Endodermal cell (in vitro differentiated cells): ENCODE data around the gene FAM210B. TPM values are rescaled to one million over a fixed set of nuclear protein-coding genes. Genes with fewer than 3 reads are reported as not detected.

Source experiments
- DNase-seq: peaks from one replicate; pipeline ENCODE4 v3.0.0-alpha.2; 2017
- H3K27ac ChIP-seq: 2 replicates; pipeline ENCODE4 v1.5.1; 2013; ENCODE audit warnings: mild to moderate bottlenecking, low read depth, low read length, moderate library complexity
- H3K27me3 ChIP-seq: 2 replicates; pipeline ENCODE4 v1.6.1; 2013; ENCODE audit warnings: mild to moderate bottlenecking, low read length, moderate library complexity; ENCODE audit not compliant: insufficient read depth, control insufficient read depth, poor library complexity, severe bottlenecking
- H3K36me3 ChIP-seq: 2 replicates; pipeline ENCODE4 v1.7.0; 2013; ENCODE audit warnings: mild to moderate bottlenecking, low read length, moderate library complexity; ENCODE audit not compliant: control insufficient read depth, insufficient read depth
- H3K4me1 ChIP-seq: one replicate; pipeline ENCODE4 v1.7.0; 2013; ENCODE audit warnings: low read length; ENCODE audit not compliant: control insufficient read depth, insufficient read depth
- H3K4me3 ChIP-seq: 2 replicates; pipeline ENCODE4 v1.5.1; 2013; ENCODE audit warnings: mild to moderate bottlenecking, low read length, moderate library complexity
- H3K9ac ChIP-seq: 2 replicates; pipeline ENCODE4 v1.6.1; 2013; ENCODE audit warnings: mild to moderate bottlenecking, low read length, moderate library complexity; ENCODE audit not compliant: poor library complexity, severe bottlenecking; ENCODE audit errors: extremely low read depth
- H3K9me3 ChIP-seq: 2 replicates; pipeline ENCODE4 v1.6.1; 2013; ENCODE audit warnings: mild to moderate bottlenecking, low read length, moderate library complexity; ENCODE audit not compliant: control insufficient read depth
- H3K27ac Mint-ChIP-seq: 2 replicates; pipeline ENCODE4 v1.8.0; 2020; ENCODE audit warnings: mixed read lengths
- H3K27me3 Mint-ChIP-seq: 2 replicates; pipeline ENCODE4 v1.8.0; 2021; ENCODE audit warnings: mild to moderate bottlenecking, mixed read lengths; ENCODE audit not compliant: insufficient read depth
- H3K36me3 Mint-ChIP-seq: 2 replicates; pipeline ENCODE4 v1.8.0; 2020; ENCODE audit warnings: low read depth, mixed read lengths
- H3K4me1 Mint-ChIP-seq: 2 replicates; pipeline ENCODE4 v1.8.0; 2020; ENCODE audit warnings: mixed read lengths
- H3K4me3 Mint-ChIP-seq: 2 replicates; pipeline ENCODE4 v1.8.0; 2020; ENCODE audit warnings: mild to moderate bottlenecking, moderate library complexity, mixed read lengths
- H3K9me3 Mint-ChIP-seq: 2 replicates; pipeline ENCODE4 v1.8.0; 2020; ENCODE audit warnings: mild to moderate bottlenecking, mixed read lengths
- CTCF ChIP-seq: fragments of 200-600 bp; sonication (generic); conservative IDR thresholded peaks from 2 replicates; pipeline ENCODE4 v1.5.0; 2021; ENCODE audit warnings: antibody characterized with exemption, mild to moderate bottlenecking
- WGBS, 2 experiments: methylation state at CpG; one replicate each; pipeline versions ENCODE4 v1.1.5 to v1.1.7; 2013; ENCODE audit warnings: missing lambda C conversion rate in 2 of 2, mixed read lengths in 1 of 2; ENCODE audit not compliant: insufficient coverage in 1 of 2, insufficient read length in 1 of 2; 5-methylcytosine and 5-hydroxymethylcytosine counted together
- total RNA-seq, 2 donors: library from RNA; stranded (reverse); fragmentation: NEBNext Ultra II Directional in 1 of 2; extraction: Animal tissue kit (Norgen Biotek cat#: 25700) in 1 of 2; gene quantifications; 2 replicates in 1 of 2; 3 replicates in 1 of 2; pipeline ENCODE4 v1.2.1, GENCODE V29; 2021

FAM210B gene
- total RNA-seq, 2 donors from 2014 or later = 16.8 to 34.1 TPM

GRCh38 chr20:56414842-56415765, 56.3 kb downstream of the FAM210B start:
- no peak for TF ChIP-seq CTCF
- H3K4me1 Mint-ChIP-seq = no peaks in the 10 kb centered on the region
- Histone ChIP-seq H3K27ac (no peak overlapping the region), H3K9ac (no peak overlapping the region), H3K4me3 (no peak overlapping the region), H3K27me3 (no peaks in the 10 kb centered on the region), H3K4me1 (no peaks in the 10 kb centered on the region), H3K9me3 (no peaks in the 10 kb centered on the region), H3K36me3 (no peaks in the 10 kb centered on the region)
- H3K36me3 Mint-ChIP-seq = peaks cover 5% of the 10 kb centered on the region
- no peak for DNase-seq
- H3K27ac Mint-ChIP-seq = no peak overlapping the region
- no peak overlapping the region for H3K4me3 Mint-ChIP-seq
- WGBS, 2 experiments = 92 to 95% methylated on average over 8 to 12 of the region's 12 CpGs
- H3K27me3 Mint-ChIP-seq = no peaks in the 10 kb centered on the region
- no peaks in the 10 kb centered on the region for H3K9me3 Mint-ChIP-seq

- Mint-ChIP-seq H3K27ac (no peak overlapping the region), H3K9me3 (no peaks in the 10 kb centered on the region), H3K4me1 (no peaks in the 10 kb centered on the region), H3K36me3 (peaks cover 5% of the 10 kb centered on the region), H3K4me3 (no peak overlapping the region), H3K27me3 (peaks cover 10% of the 10 kb centered on the region)
- Histone ChIP-seq H3K9ac (no peak overlapping the region), H3K27me3 (no peaks in the 10 kb centered on the region), H3K4me1 (no peaks in the 10 kb centered on the region), H3K27ac (no peak overlapping the region), H3K36me3 (no peaks in the 10 kb centered on the region), H3K9me3 (no peaks in the 10 kb centered on the region), H3K4me3 (no peak overlapping the region)
- WGBS, 2 experiments = 83 to 88% methylated on average over 4 to 7 of the region's 7 CpGs
- no peak for TF ChIP-seq CTCF
- no peak for DNase-seq
These were observed 58.6 kb downstream of the FAM210B start for GRCh38 chr20:56417402-56417801.

- Mint-ChIP-seq H3K27me3 (peaks cover 14% of the 10 kb centered on the region), H3K4me3 (no peak overlapping the region), H3K9me3 (no peaks in the 10 kb centered on the region), H3K4me1 (no peaks in the 10 kb centered on the region), H3K27ac (no peak overlapping the region), H3K36me3 (peaks cover under 1% of the 10 kb centered on the region)
- Histone ChIP-seq H3K36me3 (no peaks in the 10 kb centered on the region), H3K4me3 (no peak overlapping the region), H3K27ac (no peak overlapping the region), H3K9me3 (no peaks in the 10 kb centered on the region), H3K27me3 (no peaks in the 10 kb centered on the region), H3K9ac (no peak overlapping the region), H3K4me1 (no peaks in the 10 kb centered on the region)
- 96 to 100% methylated on average over 2 to 4 of the region's 4 CpGs for WGBS, 2 experiments
- no peak for DNase-seq
- TF ChIP-seq CTCF = no peak
These were observed 59.1 kb downstream of the FAM210B start for GRCh38 chr20:56417911-56418310.

Other genes with a start within 250 kb of the FAM210B start
- not detected for gene MC3R, start 110.2 kb upstream of the FAM210B start, total RNA-seq
- gene AURKA, start 33.2 kb downstream of the FAM210B start, total RNA-seq = 10 to 100 TPM; 56.3 to 85.9 TPM
- gene CSTF1, start 33.7 kb downstream of the FAM210B start, total RNA-seq = 10 to 100 TPM; 47.9 to 50.1 TPM
- gene CASS4, start 53.3 kb downstream of the FAM210B start, total RNA-seq = not detected
- 10 to 100 TPM; 63.0 to 65.1 TPM for gene RTF2, start 109.7 kb downstream of the FAM210B start, total RNA-seq
- gene FAM209A, start 165.8 kb downstream of the FAM210B start, total RNA-seq = not detected
- gene FAM209B, start 174.3 kb downstream of the FAM210B start, total RNA-seq = under 1 TPM in 1 of 2 donors, not detected in 1; 0.77 TPM